ENCODE results near the gene CRCP. TPM values are rescaled to one million over a fixed set of nuclear protein-coding genes. Genes with fewer than 3 reads are reported as not detected.

The CRCP gene
- polyA plus RNA-seq, 2 of the 4 experiments (the other 2 are of a cell fraction): 33.1 to 40.3 TPM

DNA sequence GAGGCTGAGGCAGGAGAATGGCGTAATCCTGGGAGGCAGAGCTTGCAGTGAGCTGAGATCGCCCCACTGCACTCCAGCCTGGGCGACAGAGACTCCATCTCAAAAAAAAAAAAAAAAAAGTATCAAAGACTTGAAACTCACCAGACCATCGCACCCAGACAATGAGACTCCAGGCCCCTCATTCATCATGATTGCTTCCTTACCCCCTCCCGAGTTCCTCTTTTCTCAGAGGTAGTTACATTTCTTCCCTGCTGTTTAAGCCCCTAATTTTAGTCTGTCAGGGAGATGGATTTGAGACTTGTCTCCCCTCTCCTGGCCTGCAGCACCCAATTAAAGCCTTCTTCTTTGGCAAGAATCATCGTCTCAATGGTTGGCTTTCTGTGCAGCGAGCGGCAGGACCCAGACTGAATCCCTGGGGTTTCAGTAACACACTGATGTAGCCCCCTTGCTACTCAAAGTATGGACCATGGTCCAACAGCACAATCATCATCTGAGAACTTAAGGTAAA is 71.1 kb downstream of the CRCP start:
- Histone ChIP-seq H3K4me1 (no peaks in the 10 kb centered on the region), H3K4me2 (no peak overlapping the region), H3K27ac (no peak overlapping the region), H3K9me3 (no peaks in the 10 kb centered on the region), H3K4me3 (no peak overlapping the region)
- ChIA-PET POLR2A (no interaction called here), CTCF (interaction anchor here (1.2 kb wide), 1 partner anchor 12 kb away, joined by 3 read pairs; no protein-coding TSS in a partner anchor)
- ATAC-seq: no peak
- 81% methylated on average over 8 of the region's 8 CpGs for WGBS (ENCODE audit: missing lambda C conversion rate)
- no peak for DNase-seq (ENCODE audit: low read depth in 1 of 2, low spot score in 1 of 2)
- FAIRE-seq: no peak
- no peak for TF ChIP-seq CEBPB (IDR thresholded peaks at IDR 0.05)
- TF ChIP-seq ZNF302 (CRISPR knock-in tag; IDR thresholded peaks at IDR 0.05): no peak
- TF ChIP-seq, protein P1, sequence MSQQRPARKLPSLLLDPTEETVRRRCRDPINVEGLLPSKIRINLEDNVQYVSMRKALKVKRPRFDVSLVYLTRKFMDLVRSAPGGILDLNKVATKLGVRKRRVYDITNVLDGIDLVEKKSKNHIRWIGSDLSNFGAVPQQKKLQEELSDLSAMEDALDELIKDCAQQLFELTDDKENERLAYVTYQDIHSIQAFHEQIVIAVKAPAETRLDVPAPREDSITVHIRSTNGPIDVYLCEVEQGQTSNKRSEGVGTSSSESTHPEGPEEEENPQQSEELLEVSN (IDR thresholded peaks at IDR 0.05; ENCODE audit: borderline replicate concordance, low read depth): no peak
- TF ChIP-seq CBX2 (IDR thresholded peaks at IDR 0.05; ENCODE audit: borderline replicate concordance, low read depth): no peak

- ChIA-PET POLR2A (interaction anchor here (0.6 kb wide), 1 partner anchor 19 kb away, joined by 3 read pairs; no protein-coding TSS in a partner anchor), CTCF (interaction anchor here (1.2 to 1.7 kb wide), 2 partner anchors 11 to 15 kb away, joined by 3 to 7 read pairs; no protein-coding TSS in a partner anchor)
- TF ChIP-seq EHF (CRISPR knock-in tag; IDR thresholded peaks at IDR 0.05): no peak
- no peak for TF ChIP-seq TP53 (CRISPR knock-in tag; IDR thresholded peaks at IDR 0.05)
- TF ChIP-seq MAFK (IDR thresholded peaks at IDR 0.05; ENCODE audit: partially characterized antibody): peak; percentile 91
- Histone ChIP-seq H3K9me3 (no peaks in the 10 kb centered on the region), H3K4me3 (no peak overlapping the region), H3K27ac (no peak overlapping the region), H3K4me2 (no peak overlapping the region), H3K4me1 (no peaks in the 10 kb centered on the region)
- WGBS (ENCODE audit: missing lambda C conversion rate): 75% methylated on average over 4 of the region's 4 CpGs
- no peak for DNase-seq (ENCODE audit: low read depth in 1 of 2, low spot score in 1 of 2)
- ATAC-seq: no peak
- FAIRE-seq: no peak
Observed at GRCh38 chr7:66186991-66187390, 72.3 kb downstream of the CRCP start.

GRCh38 chr7:66187905-66188304 is 73.3 kb downstream of the CRCP start:
- DNase-seq (ENCODE audit: low read depth in 1 of 2, low spot score in 1 of 2) (no peak), ATAC-seq (no peak), FAIRE-seq (no peak)
- TF ChIP-seq ELK1 (IDR thresholded peaks at IDR 0.05; ENCODE audit: low read depth, low read length) (no peak), EP300 (IDR thresholded peaks at IDR 0.05) (no peak), CHD2 (IDR thresholded peaks at IDR 0.05; ENCODE audit: low read length, partially characterized antibody) (no peak), TFCP2L1 (CRISPR knock-in tag; IDR thresholded peaks at IDR 0.05) (no peak), CTCF (IDR thresholded peaks at IDR 0.05) (no peak), ZC3H11A (IDR thresholded peaks at IDR 0.05) (no peak), EHF (CRISPR knock-in tag; IDR thresholded peaks at IDR 0.05) (no peak), HOXA7 (CRISPR knock-in tag; IDR thresholded peaks at IDR 0.05) (no peak), ZSCAN20 (CRISPR knock-in tag; IDR thresholded peaks at IDR 0.05) (no peak)
- TF ChIP-seq, protein P2, sequence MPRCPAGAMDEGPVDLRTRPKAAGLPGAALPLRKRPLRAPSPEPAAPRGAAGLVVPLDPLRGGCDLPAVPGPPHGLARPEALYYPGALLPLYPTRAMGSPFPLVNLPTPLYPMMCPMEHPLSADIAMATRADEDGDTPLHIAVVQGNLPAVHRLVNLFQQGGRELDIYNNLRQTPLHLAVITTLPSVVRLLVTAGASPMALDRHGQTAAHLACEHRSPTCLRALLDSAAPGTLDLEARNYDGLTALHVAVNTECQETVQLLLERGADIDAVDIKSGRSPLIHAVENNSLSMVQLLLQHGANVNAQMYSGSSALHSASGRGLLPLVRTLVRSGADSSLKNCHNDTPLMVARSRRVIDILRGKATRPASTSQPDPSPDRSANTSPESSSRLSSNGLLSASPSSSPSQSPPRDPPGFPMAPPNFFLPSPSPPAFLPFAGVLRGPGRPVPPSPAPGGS (IDR thresholded peaks at IDR 0.05): no peak
- Histone ChIP-seq H3K4me1 (no peaks in the 10 kb centered on the region), H3K4me2 (no peak overlapping the region), H3K9me3 (no peaks in the 10 kb centered on the region), H3K4me3 (no peak overlapping the region), H3K27ac (no peak overlapping the region)
- ChIA-PET CTCF (interaction anchor here (1.4 to 1.7 kb wide), 2 partner anchors 10 to 14 kb away, joined by 3 to 7 read pairs; no protein-coding TSS in a partner anchor), POLR2A (no interaction called here)
- 10% methylated on average over 1 of the region's 1 CpG for WGBS (ENCODE audit: missing lambda C conversion rate)

All from A549 (cell line).